GM18861 (cell line): ENCODE results near the gene BCAS4.
"Not testable (repeated sequence)": the region's sequence is repeated elsewhere in the genome, so short reads cannot be mapped to it uniquely, and the experiment has no call there.

ENCODE experiments used
- ATAC-seq: cut with Tn5 transposase; IDR thresholded peaks from one replicate; pipeline ENCODE4 v1.9.1; 2021; ENCODE audit not compliant: unreplicated experiment

BCAS4 gene

DNA sequence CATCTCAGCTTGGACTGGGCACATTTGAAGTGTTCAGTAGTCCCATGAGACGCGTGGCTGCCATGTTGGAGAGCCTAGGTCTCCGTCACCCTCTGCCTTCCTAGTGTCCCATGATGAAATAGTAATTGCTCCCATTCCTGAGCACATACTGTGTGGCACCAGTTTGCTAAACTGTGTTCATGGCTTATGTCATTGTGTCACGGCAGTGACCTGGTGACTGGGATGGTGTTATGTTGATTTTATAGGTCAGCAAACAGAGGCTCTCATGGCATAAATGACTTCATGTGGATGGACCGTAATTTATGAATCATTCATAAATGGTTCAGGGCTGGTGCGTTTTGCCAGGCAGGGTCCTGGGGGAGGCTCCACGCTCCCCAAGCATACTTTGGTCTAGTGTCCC, 3.8 kb downstream of the BCAS4 start:
- no peak for ATAC-seq

DNA sequence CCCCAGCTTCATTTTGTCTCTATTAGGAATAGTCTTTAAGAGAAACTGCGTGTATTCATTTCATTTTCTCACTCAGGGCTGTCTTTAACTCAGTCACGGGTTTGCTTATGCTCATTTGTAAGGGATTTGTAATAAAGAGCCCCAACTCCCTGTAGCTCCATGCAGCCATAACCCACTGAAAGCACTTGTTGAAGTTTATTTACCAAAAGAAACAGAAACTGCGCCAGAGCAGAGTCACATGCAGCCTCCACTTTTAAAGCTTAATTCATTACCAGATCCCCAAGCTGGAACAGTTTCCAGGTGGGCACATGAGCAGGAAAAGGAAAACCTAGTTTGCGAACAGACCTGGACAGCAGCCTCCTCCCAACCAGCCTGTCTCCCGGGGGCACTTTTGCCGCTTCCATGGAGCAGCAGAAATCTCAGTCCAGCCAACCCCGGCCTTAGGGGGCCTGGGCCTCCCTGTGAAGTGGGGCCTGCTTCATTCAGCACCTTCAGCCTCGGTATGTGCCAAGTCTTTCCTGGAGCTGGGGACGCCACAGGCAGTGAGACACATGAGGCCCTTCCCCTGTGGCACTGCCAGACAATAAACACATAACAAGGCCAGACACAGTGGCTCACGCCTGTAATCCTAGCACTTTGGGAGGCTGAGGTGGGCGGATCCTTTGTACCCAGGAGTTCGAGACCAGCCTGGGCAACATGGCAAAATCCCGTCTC, 4.5 kb downstream of the BCAS4 start:
- ATAC-seq, result no peak

DNA sequence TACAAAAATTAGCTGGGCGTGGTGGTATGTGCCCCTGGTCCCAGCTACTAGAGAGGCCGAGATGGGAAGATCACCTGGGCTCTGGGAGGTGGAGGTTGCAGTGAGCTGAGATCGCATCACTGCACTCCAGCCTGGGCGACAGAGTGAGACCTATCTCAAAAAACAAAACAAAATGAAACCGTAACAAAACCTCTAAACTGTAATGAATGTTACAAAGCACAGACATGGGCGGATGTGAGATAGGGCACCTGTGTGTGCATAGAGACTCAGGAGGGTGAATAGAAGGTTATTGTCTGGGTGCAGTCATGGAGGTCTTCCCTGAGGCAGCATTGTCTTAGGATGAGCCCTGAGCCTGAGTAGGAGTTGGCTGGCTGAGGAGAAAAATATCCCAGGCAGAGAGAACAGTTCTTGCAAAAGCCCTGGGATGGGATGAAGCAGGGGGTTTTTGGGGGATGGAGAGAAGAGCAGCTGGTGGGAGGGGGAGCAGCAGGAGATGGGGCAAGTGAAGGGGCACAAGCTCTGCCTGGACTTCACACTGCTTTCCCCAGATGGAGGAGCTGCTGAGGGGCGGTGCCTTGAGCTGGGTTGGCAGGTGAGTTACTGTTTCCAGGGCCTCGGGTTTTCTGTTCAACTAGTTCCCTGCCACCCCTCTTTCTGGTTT, 5.2 kb downstream of the BCAS4 start:
- peak; percentile 47 for ATAC-seq

DNA sequence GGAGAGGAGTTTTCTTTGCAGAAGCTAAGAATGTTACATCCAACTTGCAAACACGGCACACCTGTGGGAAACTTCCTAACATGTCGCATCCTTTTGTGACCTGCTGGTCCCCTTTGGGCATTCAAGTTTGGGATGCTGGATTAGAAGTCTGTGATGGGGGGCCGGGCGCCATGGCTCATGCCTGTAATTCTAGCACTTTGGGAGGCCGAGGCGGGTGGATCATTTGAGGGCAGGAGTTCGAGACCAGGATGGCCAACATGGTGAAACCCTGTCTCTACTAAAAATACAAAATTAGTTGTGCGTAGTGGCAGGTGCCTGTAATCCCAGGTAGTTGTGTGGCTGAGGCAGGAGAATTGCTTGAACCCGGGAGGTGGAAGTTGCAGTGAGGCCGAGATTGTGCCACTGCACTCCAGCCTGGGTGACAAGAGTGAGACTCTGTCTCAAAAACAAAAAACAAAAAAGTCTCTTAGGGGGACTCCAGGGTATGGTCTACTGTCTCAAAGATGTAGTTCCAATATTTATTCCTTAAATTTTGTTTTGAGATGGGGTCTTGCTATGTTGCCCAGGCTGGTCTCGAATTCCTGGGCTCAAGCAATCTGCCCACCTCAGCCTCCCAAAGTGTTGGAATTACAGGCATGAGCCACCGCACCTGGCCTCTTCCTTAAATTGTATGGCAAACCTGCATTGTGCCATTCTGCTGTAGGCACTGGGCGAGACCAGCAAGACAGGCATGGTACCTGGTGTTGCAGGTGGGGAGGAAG, 6.3 kb downstream of the BCAS4 start:
- not testable (repeated sequence) for ATAC-seq

DNA sequence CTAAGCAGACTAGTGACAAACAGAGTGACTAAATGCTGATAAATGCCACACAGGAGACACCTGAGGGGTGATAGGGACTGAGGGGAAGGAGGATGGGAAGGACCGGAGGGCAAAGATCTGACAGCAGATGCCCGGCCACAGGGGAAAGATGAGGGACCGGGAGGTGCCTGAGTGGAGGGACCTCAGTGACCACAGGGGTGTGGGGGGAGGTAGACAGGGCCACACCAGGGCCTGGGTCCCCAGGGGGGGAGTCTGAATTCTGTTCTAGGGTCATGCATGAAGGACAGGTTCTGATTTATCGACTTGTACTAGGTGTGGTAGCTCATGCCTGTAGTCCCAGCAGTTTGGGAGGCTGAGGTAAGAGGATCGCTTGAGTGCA, 6.9 kb downstream of the BCAS4 start:
- no peak for ATAC-seq

DNA sequence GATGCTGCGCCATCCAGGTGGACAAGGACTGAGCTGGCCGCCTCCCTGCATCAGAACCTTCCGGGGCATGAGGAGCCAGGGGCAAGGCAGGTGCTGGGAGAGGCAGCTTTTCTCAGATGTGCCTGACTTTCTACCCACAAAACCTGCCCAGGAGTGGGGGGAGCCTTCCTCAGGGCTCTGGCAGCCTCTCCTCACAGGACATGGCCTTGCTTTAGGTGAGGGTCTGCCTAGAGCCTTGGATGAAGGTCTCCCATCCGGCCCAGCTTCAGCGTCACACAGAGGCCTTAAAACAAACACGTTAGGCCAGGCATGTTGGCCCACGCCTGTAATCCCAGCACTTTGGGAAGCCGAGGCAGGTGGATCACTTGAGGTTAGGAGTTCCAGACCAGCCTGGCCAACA, 7.4 kb downstream of the BCAS4 start:
- no peak for ATAC-seq

DNA sequence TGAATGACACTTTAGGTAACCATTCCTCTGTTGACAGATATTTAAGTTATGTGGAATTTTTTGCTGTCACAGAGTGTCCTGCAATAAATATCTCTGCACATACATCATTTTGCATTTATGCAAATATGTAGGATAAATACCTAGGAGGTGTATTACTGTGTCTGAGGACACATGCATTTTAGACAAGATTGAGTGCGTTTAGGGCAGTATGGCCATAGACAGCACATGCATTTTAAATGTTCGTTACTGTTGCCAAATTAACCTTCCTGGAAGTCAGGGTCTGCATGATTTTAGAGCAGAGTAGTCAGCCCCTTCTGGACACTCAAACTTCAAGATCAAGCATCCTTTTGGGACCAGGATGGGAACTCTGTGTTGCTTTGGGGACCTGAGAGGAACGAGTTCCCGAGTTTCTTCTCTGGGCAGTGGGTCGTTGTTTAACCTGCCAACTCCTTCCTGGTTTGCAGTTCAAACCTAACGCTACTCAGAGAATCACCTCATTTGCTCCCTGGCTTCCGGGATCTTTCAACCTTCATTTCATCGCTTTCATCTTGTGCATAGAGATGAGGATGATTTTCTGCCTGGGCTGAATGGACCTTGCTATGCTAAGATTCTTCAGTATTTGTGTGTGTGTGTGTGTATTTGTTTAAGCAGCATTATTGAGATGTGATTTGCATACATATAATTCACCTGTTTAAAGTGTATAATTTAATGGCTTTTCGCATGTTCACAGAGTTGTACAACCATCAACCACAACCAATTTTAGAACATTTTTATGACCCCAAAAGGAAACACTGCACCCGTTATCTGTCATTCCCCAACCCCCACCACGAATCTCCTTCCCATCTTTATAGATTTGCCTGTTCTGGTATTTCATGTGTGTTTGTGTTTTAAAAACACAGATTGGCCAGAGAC, 9.8 kb downstream of the BCAS4 start:
- ATAC-seq, result no peak

DNA sequence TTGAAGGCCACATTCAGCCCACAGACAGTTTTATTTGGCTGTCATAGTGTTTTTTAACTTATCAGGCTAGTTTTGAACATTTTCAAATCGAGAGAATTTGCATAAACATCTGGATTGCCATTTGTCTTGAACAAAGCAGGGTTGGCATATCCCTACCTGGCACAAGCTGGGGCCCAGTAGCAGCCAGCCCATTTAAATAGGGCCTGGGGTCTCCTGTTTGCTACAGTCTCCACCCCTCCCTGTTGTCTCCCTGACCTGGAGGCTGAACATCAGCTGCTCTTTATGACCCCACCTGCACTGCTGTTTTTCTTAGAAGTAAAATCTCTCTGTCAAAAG, 10.5 kb downstream of the BCAS4 start:
- no peak for ATAC-seq

DNA sequence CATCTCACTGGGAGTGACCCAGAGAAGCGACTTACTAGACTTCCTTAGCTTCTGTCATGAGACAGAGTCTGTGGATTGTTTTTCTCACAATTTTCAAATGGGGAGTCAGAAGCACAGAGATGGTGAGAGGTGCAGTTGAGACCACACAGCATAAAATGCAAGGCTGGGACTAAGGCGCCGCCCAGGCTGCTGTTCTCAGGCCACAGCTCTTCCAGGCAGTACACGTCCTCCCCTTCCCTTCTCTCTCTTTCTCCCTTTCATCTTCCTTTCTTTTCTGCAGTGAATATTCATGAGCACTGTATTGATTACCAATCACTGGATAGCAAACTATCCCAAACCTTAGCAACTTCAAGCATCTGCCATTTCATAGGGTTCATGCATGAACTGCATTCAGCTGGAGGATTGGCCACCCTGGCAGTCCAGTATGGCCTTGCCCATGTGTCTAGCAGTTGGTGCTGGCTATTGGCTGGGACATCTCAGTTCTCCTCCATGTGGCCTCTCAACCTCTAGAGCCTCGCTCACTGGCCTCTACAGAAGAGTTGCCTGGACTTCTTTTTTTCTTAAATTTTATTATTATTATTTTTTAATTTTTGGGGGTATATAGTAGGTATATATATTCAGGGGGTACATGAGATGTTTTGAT, 11.4 kb downstream of the BCAS4 start:
- no peak for ATAC-seq

DNA sequence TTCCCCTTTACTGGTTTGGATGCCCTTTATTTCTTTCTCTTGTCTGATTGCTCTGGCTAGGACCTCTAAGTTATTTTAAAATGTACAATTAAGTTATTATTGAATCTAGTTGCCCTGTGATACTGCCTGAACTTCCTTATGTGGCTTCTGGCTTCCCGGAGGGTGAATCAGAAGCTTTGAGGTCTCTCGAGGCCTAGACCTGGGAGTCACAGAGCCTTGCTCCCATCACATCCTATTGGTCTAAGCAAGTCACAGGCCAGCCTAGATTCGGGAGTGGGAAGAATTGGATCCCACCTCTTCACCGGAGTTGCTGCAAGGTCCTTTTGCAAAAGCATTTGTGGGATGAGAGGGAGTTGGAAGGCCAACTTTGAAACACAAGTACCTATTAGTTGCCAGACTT, 15.2 kb downstream of the BCAS4 start:
- no peak for ATAC-seq

DNA sequence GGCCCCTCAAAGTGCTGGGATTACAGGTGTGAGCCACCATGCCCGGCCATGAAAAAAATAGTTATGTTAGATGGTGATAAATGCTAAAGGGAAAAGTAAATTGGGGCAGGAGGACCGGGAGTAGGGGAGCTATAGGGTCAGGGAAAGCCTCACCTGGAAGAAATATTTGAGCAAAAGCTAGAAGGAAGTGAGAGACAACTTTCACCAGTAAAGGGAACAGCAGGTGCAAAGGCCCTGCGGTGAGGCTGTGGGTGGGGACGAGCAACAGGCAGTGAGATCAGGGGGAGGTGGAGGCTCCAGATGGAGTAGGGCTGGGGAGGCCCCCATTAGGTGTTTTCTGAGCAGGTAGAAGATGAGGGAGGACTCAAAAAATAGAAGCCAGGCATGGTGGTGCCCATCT, 16.0 kb downstream of the BCAS4 start:
- no peak for ATAC-seq

DNA sequence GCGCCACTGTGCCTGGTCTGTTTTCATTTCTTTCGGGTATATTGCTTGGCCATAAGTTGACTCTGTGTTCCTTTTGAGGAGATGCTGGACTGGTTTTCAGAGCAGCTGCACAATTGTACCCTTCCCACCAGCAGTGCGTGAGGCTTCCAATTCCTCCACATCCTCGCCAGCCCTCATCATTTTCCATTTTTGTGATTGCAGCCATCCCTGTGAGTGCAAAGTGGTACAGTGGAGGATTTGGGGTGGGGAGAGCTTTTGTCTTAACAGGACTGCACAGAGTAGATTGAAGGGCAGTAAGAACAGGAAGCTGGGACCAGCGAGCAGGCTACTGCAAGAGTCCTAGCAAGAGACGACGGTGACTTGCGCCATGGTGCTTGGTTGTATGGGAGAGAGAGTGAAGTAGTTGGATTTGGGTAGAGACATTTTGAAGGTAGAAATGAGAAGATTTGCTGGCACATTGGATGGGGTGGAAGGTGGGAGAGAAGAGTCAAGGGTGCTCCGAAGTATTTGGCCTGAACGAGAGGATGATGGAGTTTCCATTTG, 18.3 kb downstream of the BCAS4 start:
- no peak for ATAC-seq

DNA sequence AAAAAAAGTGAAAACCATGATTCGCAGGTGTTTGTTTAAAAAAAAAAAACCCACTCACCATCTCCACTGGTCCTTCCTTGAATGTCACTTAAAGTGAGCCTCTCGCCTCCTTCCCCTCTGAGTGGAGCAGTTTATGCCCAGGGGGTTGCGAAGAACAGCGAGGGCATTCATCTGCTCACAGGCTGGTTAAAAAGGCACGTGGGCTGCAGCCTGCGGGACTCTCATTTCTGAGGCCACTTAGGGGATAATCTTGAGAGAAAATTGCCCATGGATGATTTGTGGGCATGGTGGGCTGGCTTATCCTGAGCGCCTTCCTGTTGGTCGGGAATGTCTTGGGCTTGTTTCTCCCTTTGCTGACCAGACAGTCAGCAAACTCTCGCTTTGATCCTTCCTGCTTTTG, 18.9 kb downstream of the BCAS4 start:
- ATAC-seq, result no peak

DNA sequence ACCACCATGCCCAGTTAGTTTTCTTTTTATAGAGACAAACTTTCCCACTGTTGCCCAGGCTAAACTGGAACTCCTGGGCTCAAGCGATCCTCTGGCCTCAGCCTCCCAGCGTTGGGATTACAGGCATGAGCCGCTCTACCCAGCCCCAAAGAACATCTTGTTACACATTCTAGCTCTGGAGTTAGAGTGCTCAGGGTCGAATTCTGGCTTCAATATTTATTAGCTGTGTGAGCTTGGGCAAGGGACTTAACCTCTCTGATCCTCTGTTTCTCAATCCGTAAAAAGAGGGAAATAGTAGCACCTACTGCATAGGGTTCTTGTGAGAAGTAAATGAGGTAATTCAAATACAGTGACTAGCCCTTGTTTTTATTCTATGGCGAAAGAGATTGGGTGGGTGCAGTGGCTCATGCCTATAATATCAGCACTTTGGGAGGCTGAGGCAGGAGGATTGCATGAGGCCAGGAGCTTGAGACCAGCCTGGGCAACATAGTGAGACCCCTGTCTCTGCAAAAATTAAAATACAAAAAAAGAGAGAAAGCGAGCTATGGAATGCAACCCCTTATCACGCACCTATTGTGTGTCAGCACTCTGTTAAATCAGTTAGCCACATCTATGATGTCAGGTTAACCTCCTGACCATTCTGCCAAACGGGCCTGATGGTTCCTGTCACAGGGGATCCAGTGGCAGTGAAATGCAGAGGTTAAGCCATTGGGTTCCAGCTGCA, 19.7 kb downstream of the BCAS4 start:
- no peak for ATAC-seq

DNA sequence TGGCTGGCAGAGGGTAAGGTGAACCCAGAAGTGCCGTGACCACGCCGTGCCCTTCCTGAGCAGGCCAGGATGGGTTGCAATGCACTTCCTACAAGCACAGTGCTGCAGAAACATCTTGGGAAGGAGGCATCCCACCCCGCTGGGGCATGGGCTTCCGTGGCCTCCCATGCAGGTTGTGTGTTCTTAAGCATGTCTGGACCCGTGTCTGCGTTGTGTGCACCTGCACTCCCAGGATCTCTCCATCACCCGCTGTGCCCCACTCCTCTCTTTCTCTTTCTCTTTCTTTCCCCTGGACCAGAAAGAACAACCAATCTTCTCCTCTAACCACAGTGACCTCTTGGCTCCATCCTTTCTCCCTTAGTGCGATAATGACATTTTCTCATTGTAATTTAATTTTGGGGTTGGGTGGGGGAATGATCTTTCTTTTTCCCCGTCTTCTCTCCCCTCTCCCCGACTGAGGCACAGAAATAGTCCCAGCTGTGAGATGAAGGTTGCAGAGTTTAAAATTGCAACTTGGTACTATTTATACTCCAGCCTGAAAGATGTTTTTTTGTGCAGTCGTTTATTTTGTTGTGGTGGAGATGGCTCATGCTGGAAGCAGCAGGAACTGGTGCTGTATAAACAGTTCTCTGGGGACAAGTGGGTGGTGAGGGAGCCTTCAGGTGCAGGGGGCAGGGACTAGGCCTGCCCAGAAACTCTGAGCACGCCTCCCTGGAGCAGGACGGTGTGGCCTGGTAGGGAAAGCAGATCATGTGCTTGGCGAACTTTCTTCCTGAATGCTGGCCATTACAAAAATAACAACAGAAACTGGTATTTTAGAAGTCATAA, 20.5 kb downstream of the BCAS4 start:
- peak; percentile 36 for ATAC-seq

DNA sequence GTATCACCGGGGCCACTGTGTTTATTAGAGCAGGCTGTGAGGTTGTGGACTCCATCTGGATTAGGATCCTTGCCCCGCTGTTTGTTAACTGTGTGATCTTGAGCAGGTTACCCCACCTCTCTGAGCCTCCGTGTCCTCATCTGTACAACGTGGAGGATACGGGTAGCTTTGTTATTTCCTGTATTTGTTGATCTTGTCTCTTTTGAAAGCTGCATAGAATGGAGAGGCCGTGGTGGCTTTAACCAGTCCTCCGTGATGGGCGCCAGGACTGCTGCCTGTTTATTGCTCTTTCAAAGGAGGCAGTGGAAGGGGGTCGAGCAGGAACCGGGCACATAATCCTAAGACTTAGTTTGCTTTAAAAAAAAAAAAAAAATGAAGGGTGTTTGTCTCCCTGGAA, 22.9 kb downstream of the BCAS4 start:
- no peak for ATAC-seq

DNA sequence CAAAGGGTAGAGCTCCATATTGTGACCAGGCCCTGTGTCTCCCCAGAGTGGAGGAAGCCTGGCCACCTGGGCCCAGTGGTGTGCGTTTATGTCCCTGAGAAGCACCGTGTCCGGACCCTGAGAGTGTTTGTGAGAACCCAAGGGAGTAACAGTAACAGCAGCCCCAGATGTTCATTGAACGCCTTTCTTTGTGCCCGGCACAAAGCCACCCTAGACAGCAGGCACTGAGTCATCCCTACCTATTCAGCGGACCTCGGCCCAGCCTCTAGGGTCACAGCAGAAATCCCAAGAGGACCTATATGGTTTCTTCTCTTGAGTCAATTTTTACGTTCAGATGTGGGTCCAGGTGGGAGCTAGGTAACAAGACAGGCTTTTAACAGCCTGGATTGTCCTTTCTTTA, 24.5 kb downstream of the BCAS4 start:
- ATAC-seq, result peak; percentile 37

DNA sequence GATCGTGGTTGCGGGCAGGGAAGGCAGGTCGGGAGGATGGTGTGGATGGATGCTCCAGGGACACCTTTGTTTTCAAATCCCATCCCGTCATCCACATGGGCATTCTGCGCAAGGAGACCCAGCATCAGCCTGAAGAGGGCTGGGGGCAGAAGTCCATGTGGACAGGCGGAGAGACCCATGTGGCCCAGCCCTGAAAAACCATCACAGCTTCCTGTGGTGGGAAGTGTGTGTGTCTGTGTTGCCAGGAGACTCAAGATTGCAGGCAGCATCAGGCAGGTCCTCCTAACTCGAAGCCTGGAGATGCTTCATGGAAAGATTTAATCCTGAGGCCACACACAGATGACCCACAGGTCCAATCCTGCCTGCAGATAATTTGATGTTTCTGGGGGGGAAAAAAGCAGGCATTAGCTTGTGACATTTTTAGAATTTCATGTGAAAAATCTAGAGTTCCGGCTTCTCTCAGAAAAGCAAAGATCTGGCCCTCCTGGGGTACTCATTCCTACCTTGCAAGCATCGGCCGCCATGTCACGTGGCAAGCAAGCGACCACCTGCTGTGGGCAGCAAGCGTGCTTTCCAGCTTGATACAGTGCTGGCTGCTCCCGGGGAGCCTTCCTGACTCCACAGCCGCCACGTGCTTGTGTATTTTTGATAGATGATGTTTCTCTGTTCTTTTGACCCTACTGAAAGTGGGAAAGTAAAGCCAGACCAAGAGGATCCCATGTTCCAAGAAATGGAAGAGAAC, 25.8 kb downstream of the BCAS4 start:
- no peak for ATAC-seq
